Mesangial cell (primary cell): ENCODE data around the gene COPS4. TPM values are rescaled to one million over a fixed set of nuclear protein-coding genes. Genes with fewer than 3 reads are reported as not detected.

ENCODE experiments used
- total RNA-seq: library from RNA; depleted of rRNA; stranded (reverse); fragments of >200 nt; gene quantifications from 2 replicates; pipeline ENCODE4 v1.2.3, GENCODE V29; 2015

The COPS4 gene
- 37.0 and 40.7 TPM in 2 replicates for total RNA-seq

GRCh38 chr4:83034630-83035494 is at the start of gene COPS4:
COPS4 (plus strand) TSS chr4:83035183; CDS start chr4:83035225, 42 bp downstream.

GRCh38 chr4:83010522-83011318 is 24.3 kb upstream of the COPS4 start, which contains the start of gene LIN54:
LIN54 (minus strand) TSS chr4:83010823; CDS start chr4:82984844, 25,979 bp downstream.

GRCh38 chr4:83114576-83114975 is 79.6 kb downstream of the COPS4 start, which contains the start of gene PLAC8:
PLAC8 (minus strand) TSS chr4:83114729; CDS start chr4:83107921, 6,808 bp downstream.

Other genes starting within 250 kb of the COPS4 start
- gene SCD5, start 236.4 kb upstream of the COPS4 start, total RNA-seq = 3.3 and 4.1 TPM in 2 replicates
- 112 and 114 TPM in 2 replicates for gene SEC31A, start 144.0 kb upstream of the COPS4 start, total RNA-seq
- gene THAP9, start 134.4 kb upstream of the COPS4 start, total RNA-seq = 1.5 TPM in 2 replicates
- gene LIN54, start 24.4 kb upstream of the COPS4 start, total RNA-seq = 5.8 and 10.3 TPM in 2 replicates
- 0.98 and 1.3 TPM in 2 replicates for gene PLAC8, start 79.5 kb downstream of the COPS4 start, total RNA-seq
- gene COQ2, start 249.6 kb downstream of the COPS4 start, total RNA-seq = 10.9 and 19.4 TPM in 2 replicates